Neuronal stem cell (in vitro differentiated cells): Measurements from ENCODE around the gene FAM171A2. TPM values are rescaled to one million over a fixed set of nuclear protein-coding genes. Genes with fewer than 3 reads are reported as not detected.

Experiments used
- DNase-seq: peaks from one replicate; pipeline ENCODE4 v3.0.0-alpha.2; 2013; ENCODE audit warnings: low spot score
- H2AFZ ChIP-seq: one replicate; pipeline ENCODE4 v1.6.1; 2013; ENCODE audit warnings: mild to moderate bottlenecking, low read length, inconsistent platforms
- H2AK5ac ChIP-seq: 2 replicates; pipeline ENCODE4 v1.6.1; 2013; ENCODE audit warnings: low read depth, mild to moderate bottlenecking, inconsistent platforms, low read length, moderate library complexity, mixed read lengths
- H2BK120ac ChIP-seq: 2 replicates; pipeline ENCODE4 v1.6.1; 2013; ENCODE audit warnings: low read depth, mild to moderate bottlenecking, inconsistent platforms, low read length, moderate library complexity, mixed read lengths
- H2BK12ac ChIP-seq: one replicate; pipeline ENCODE4 v1.6.1; 2013; ENCODE audit warnings: low read length, inconsistent platforms
- H2BK15ac ChIP-seq: 2 replicates; pipeline ENCODE4 v1.6.1; 2013; ENCODE audit warnings: mild to moderate bottlenecking, low read length, inconsistent platforms, mixed read lengths
- H2BK5ac ChIP-seq: one replicate; pipeline ENCODE4 v1.6.1; 2013; ENCODE audit warnings: inconsistent platforms, mild to moderate bottlenecking, low read length, moderate library complexity
- H3K14ac ChIP-seq: one replicate; pipeline ENCODE4 v1.6.1; 2013; ENCODE audit warnings: low read length, inconsistent platforms
- H3K18ac ChIP-seq: 2 replicates; pipeline ENCODE4 v1.6.1; 2013; ENCODE audit warnings: low read length, inconsistent platforms
- H3K23ac ChIP-seq: 2 replicates; pipeline ENCODE4 v1.6.1; 2013; ENCODE audit warnings: low read depth, mild to moderate bottlenecking, mixed read lengths, low read length, inconsistent platforms; ENCODE audit not compliant: poor library complexity
- H3K27ac ChIP-seq: replicated peaks from 3 replicates; pipeline ENCODE4 v1.5.1; 2013; ENCODE audit warnings: low read length, inconsistent platforms
- H3K27me3 ChIP-seq, 3 experiments: 2 replicates each; pipeline ENCODE4 v1.6.1; 2013; ENCODE audit warnings: low read length in 3 of 3, mild to moderate bottlenecking in 2 of 3, inconsistent platforms in 1 of 3, low read depth in 1 of 3, mixed read lengths in 1 of 3, moderate library complexity in 1 of 3; ENCODE audit not compliant: control insufficient read depth in 3 of 3, insufficient read depth in 3 of 3
- H3K36me3 ChIP-seq, 2 donors: replicated peaks in 1 of 2; 2 replicates each; pipeline ENCODE4 v1.6.1; 2013; ENCODE audit warnings: low read length in 2 of 2; ENCODE audit not compliant: control insufficient read depth in 2 of 2, insufficient read depth in 2 of 2
- H3K4ac ChIP-seq: 2 replicates; pipeline ENCODE4 v1.6.1; 2013; ENCODE audit warnings: inconsistent platforms, mild to moderate bottlenecking, low read length, moderate library complexity
- H3K4me1 ChIP-seq, 2 donors: 1 replicate in 1 of 2; 2 replicates in 1 of 2; pipeline ENCODE4 v1.6.1; 2013; ENCODE audit warnings: low read length in 2 of 2, low read depth in 1 of 2; ENCODE audit not compliant: control insufficient read depth in 2 of 2, insufficient read depth in 1 of 2
- H3K4me2 ChIP-seq: one replicate; pipeline ENCODE4 v1.6.1; 2013; ENCODE audit warnings: mild to moderate bottlenecking, low read length, inconsistent platforms; ENCODE audit not compliant: insufficient read depth, poor library complexity, severe bottlenecking
- H3K4me3 ChIP-seq, 2 donors: 2 replicates each; pipeline ENCODE4 v1.5.1; 2013; ENCODE audit warnings: low read length in 2 of 2, mild to moderate bottlenecking in 2 of 2, inconsistent platforms in 1 of 2, moderate library complexity in 1 of 2
- H3K79me1 ChIP-seq: one replicate; pipeline ENCODE4 v1.6.1; 2013; ENCODE audit warnings: low read depth, mild to moderate bottlenecking, inconsistent platforms, low read length, moderate library complexity
- H3K9ac ChIP-seq: one replicate; pipeline ENCODE4 v1.6.1; 2013; ENCODE audit warnings: mild to moderate bottlenecking, low read depth, low read length, inconsistent platforms; ENCODE audit not compliant: poor library complexity
- H3K9me3 ChIP-seq, 2 donors: replicated peaks in 1 of 2; 2 replicates each; pipeline versions ENCODE3 to v1.6.1; 2013; ENCODE audit warnings: low read length in 2 of 2, mild to moderate bottlenecking in 2 of 2, inconsistent platforms in 1 of 2, low read depth in 1 of 2, mixed read lengths in 1 of 2, moderate library complexity in 1 of 2; ENCODE audit not compliant: control insufficient read depth in 2 of 2, insufficient read depth in 1 of 2
- H4K8ac ChIP-seq: one replicate; pipeline ENCODE4 v1.6.1; 2013; ENCODE audit warnings: low read depth, mild to moderate bottlenecking, inconsistent platforms, low read length, moderate library complexity
- H4K91ac ChIP-seq: one replicate; pipeline ENCODE4 v1.6.1; 2013; ENCODE audit warnings: low read length, low read depth, mild to moderate bottlenecking, inconsistent platforms; ENCODE audit not compliant: poor library complexity
- WGBS, 2 donors: extraction: QIAGEN DNeasy Blood & Tissue Kit; methylation state at CpG; one replicate each; pipeline ENCODE4 v1.1.7; 2013; ENCODE audit warnings: missing lambda C conversion rate in 2 of 2, mixed read lengths in 1 of 2; ENCODE audit not compliant: insufficient read length in 2 of 2, insufficient replicate concordance in 1 of 2; ENCODE audit errors: extremely low coverage in 2 of 2; 5-methylcytosine and 5-hydroxymethylcytosine counted together
- polyA plus RNA-seq, 2 experiments: library from polyadenylated mRNA; stranded (reverse); fragments of 200-250 nt; gene quantifications; one replicate each; pipeline ENCODE4 v1.2.3, GENCODE V29; 2013

FAM171A2 gene
- 34.5 TPM for polyA plus RNA-seq (2013, experiment 1 of 2)
- polyA plus RNA-seq (2013, experiment 2 of 2), result 33.1 TPM

DNA sequence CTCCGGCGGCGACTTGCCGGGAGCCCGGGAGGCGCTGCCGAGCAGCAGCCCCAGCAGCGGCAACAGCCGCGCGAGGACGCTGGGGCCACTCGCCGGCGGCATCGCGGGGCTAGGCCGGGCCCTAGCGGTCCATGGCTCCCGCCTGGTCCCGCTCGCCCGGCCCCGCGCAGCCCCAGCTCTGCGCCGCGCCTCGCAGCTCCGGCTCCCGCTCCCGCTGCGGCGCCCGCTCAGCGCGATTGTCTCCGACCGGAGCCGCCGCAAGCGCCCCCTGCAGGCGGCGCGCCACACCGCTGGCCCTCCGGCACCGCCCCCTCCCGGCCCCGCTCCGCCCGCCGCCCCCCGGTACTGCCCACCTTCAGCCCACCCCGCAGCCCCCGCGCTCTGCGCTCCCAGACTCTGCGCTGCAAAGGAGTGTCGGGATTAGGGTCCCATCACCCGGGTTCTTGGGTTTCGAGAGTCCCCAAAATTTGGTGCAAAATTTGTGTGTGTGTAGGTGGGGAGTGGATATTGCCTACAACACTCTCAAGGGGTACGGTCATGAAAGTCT is at the start of gene FAM171A2:
FAM171A2 (minus strand) TSS at position 241 of the 547 bp plus-strand sequence; CDS start at position 102, 139 bp downstream.
- H2BK15ac ChIP-seq, result peak within 1 kb of the TSS; percentile 49
- peak within 1 kb of the TSS; percentile 79 for H3K14ac ChIP-seq
- peaks cover 21% of the 10 kb centered on the region for H3K79me1 ChIP-seq
- peak within 1 kb of the TSS; percentile 71 for H3K27ac ChIP-seq
- peaks cover 0 to 16% of the 10 kb centered on the region in 2 donors for H3K36me3 ChIP-seq
- peak within 1 kb of the TSS; percentile 98 for H2BK5ac ChIP-seq
- WGBS, 2 donors, result no CpG with 5 or more reads among the region's 63 CpGs
- peak within 1 kb of the TSS; percentile 84 to 97 for H3K4me3 ChIP-seq
- peak within 1 kb of the TSS; percentile 43 for H2BK120ac ChIP-seq
- peaks cover 0 to 19% (median 2%) of the 10 kb centered on the region in 3 experiments for H3K27me3 ChIP-seq
- DNase-seq, result peak; percentile 75
- no peak within 1 kb of the TSS for H4K91ac ChIP-seq
- H3K4me2 ChIP-seq, result peak within 1 kb of the TSS; percentile 81
- H3K23ac ChIP-seq, result peak within 1 kb of the TSS; percentile 49
- H2AFZ ChIP-seq, result peak within 1 kb of the TSS; percentile 91
- peak within 1 kb of the TSS; percentile 86 for H2AK5ac ChIP-seq
- H3K4ac ChIP-seq, result peak within 1 kb of the TSS; percentile 78
- H3K9ac ChIP-seq, result peak within 1 kb of the TSS; percentile 85
- no peaks in the 10 kb centered on the region for H3K9me3 ChIP-seq
- peaks cover 23% of the 10 kb centered on the region in 2 donors for H3K4me1 ChIP-seq
- H2BK12ac ChIP-seq, result no peak within 1 kb of the TSS
- peak within 1 kb of the TSS; percentile 48 for H4K8ac ChIP-seq
- peak within 1 kb of the TSS; percentile 95 for H3K18ac ChIP-seq

DNA sequence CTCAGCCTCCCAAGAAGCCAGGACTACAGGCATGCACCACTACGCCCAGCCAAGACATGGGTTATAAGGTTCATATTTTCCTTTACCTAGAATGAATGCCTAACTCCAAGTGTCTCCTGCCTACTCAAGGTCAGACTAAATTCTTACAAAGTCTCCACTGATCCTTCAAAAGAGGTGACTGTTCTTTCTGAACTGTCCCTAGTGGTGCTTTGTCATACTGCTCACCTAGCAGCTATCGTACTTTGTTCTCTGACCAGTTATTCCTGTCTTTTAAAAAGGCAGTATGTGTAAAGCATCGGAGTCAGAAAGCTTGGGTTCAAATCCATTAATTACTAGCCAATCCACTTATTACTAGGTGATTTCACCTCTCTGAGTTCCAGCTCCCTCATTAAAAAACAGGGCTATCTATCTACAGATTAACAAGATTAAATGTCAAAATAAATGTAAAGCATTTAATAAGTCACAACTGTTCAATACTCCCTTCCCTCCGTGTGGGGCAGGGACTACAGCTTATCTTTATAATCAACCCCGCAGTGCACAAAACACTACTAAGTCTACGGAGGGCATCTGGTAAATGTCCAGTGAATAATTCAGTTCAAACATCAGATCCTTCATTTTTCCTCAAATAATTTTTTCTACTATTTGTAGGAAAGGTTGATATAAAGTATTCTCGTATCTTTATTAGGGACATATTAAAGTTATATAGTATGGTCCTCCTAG is 45.8 kb upstream of the FAM171A2 start:
- H4K91ac ChIP-seq, result no peak overlapping the region
- H2AK5ac ChIP-seq, result no peak overlapping the region
- no peak overlapping the region for H3K23ac ChIP-seq
- H3K79me1 ChIP-seq, result no peaks in the 10 kb centered on the region
- H3K9ac ChIP-seq, result no peak overlapping the region
- no peak overlapping the region for H3K14ac ChIP-seq
- no peak overlapping the region for H3K18ac ChIP-seq
- no CpG with 5 or more reads among the region's 7 CpGs for WGBS, 2 donors
- no peak overlapping the region for H3K4me2 ChIP-seq
- H3K27ac ChIP-seq, result no peak overlapping the region
- no peak for DNase-seq
- H4K8ac ChIP-seq, result no peak overlapping the region
- H3K36me3 ChIP-seq, result peaks cover 2 to 42% of the 10 kb centered on the region in 2 donors
- H3K4me1 ChIP-seq, result no peaks in the 10 kb centered on the region
- H3K27me3 ChIP-seq, result no peaks in the 10 kb centered on the region
- no peak overlapping the region for H2BK15ac ChIP-seq
- no peak overlapping the region for H2BK5ac ChIP-seq
- no peak overlapping the region for H3K4ac ChIP-seq
- no peaks in the 10 kb centered on the region for H3K9me3 ChIP-seq
- no peak overlapping the region for H2BK12ac ChIP-seq
- no peak overlapping the region for H2AFZ ChIP-seq
- H2BK120ac ChIP-seq, result no peak overlapping the region
- H3K4me3 ChIP-seq, result no peak overlapping the region

DNA sequence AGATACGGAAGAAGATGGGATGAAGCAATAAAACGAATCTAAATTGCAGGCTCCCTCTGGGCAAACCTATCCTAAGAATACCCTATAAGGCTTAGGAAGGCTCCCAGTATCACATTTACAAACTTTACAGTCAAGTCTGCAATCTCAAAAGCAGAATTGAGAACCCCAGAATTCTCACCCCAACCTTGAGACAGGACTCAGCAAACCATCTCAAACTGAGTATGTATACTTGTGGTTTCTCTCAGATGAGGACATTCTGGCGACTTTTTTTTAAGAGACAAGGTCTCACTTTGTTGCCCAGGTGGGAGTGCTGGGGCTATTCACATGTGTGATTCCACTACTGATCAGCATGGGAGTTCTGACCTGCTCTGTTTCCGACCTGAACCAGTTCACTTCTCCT is 45.1 kb upstream of the FAM171A2 start:
- WGBS, 2 donors, result no CpG with 5 or more reads among the region's 4 CpGs
- Histone ChIP-seq H3K4me2 (no peak overlapping the region), H4K8ac (no peak overlapping the region)

DNA sequence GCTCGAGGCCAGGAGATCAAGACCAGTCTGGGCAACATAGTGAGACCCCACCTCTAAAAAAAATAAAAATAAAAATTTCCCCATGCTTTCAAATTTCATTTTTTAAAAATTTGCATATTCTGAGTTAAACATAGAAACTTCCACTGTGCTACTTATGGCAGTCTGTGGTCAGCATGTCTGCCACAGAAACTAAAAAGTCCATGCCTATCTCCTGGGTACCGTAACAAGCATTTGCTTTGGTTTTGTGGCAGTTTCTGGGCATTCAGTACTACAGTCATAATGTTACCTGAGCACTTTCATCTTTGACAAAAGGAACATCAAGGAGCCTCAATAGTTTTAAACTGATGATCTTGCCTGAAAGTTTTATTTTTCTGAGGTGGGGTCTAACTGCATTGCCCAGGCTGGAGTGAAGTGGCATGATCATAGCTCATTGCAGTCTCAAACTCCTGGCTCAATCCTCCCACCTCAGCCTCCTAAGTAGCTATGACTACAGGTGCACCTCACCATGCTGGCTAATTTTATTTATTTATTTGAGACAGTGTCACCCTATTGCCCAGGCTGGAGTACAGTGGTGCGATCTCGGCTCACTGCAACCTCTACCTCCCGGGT is 39.0 kb upstream of the FAM171A2 start:
- Histone ChIP-seq H3K4me1 (no peaks in the 10 kb centered on the region), H3K9me3 (no peaks in the 10 kb centered on the region)
- WGBS, 2 donors, result no CpG with 5 or more reads among the region's 5 CpGs

More for the DNA sequence above, 45.1 kb upstream of the FAM171A2 start:
- Histone ChIP-seq H2AFZ (no peak overlapping the region), H2BK12ac (no peak overlapping the region), H3K18ac (no peak overlapping the region), H3K27ac (no peak overlapping the region), H3K4ac (no peak overlapping the region), H2BK15ac (no peak overlapping the region), H3K79me1 (no peaks in the 10 kb centered on the region), H3K27me3 (no peaks in the 10 kb centered on the region), H2BK5ac (no peak overlapping the region), H4K91ac (no peak overlapping the region), H3K4me3 (no peak overlapping the region), H3K23ac (no peak overlapping the region), H3K9me3 (no peaks in the 10 kb centered on the region), H2AK5ac (no peak overlapping the region), H3K4me1 (no peaks in the 10 kb centered on the region), H3K14ac (no peak overlapping the region), H2BK120ac (no peak overlapping the region), H3K9ac (no peak overlapping the region), H3K36me3 (peaks cover 2 to 44% of the 10 kb centered on the region in 2 donors)
- DNase-seq, result no peak

More for the DNA sequence above, 39.0 kb upstream of the FAM171A2 start:
- no peak overlapping the region for H2BK12ac ChIP-seq
- H2BK15ac ChIP-seq, result no peak overlapping the region
- H2AFZ ChIP-seq, result no peak overlapping the region
- no peaks in the 10 kb centered on the region for H3K27me3 ChIP-seq
- peaks cover 3% of the 10 kb centered on the region for H3K79me1 ChIP-seq
- no peak overlapping the region for H4K91ac ChIP-seq
- no peak overlapping the region for H2BK120ac ChIP-seq
- no peak overlapping the region for H3K4ac ChIP-seq
- no peak overlapping the region for H3K23ac ChIP-seq
- no peak overlapping the region for H3K27ac ChIP-seq
- H3K36me3 ChIP-seq, result peaks cover 36 to 76% of the 10 kb centered on the region in 2 donors
- H2BK5ac ChIP-seq, result no peak overlapping the region
- H4K8ac ChIP-seq, result no peak overlapping the region
- H3K18ac ChIP-seq, result no peak overlapping the region
- H3K14ac ChIP-seq, result no peak overlapping the region
- H3K9ac ChIP-seq, result no peak overlapping the region
- H3K4me3 ChIP-seq, result no peak overlapping the region
- H3K4me2 ChIP-seq, result no peak overlapping the region
- H2AK5ac ChIP-seq, result no peak overlapping the region
- no peak for DNase-seq
